DMS53 treated with DMSO at 0.1 percent for 48 hours (cell line): ENCODE measurements around the gene MACROD2.
"Not testable (repeated sequence)": the region's sequence is repeated elsewhere in the genome, so short reads cannot be mapped to it uniquely, and the experiment has no call there.

Experiments
- DNase-seq: peaks from one replicate; lab custom pipeline; 2025; ENCODE audit not compliant: unreplicated experiment; lab: John Stamatoyannopoulos, UW

The MACROD2 gene

GRCh38 chr20:15179781-15180180, 1184.5 kb downstream of the MACROD2 start:
- no peak for DNase-seq

GRCh38 chr20:15185322-15185721, 1190.0 kb downstream of the MACROD2 start:
- DNase-seq = no peak

- no peak for DNase-seq
Observed at GRCh38 chr20:15185913-15186312, 1190.6 kb downstream of the MACROD2 start.

- no peak for DNase-seq
Observed at GRCh38 chr20:15187612-15188011, 1192.3 kb downstream of the MACROD2 start.

- DNase-seq = no peak
Observed at GRCh38 chr20:15188415-15188814, 1193.1 kb downstream of the MACROD2 start.

GRCh38 chr20:15191082-15191723, 1195.9 kb downstream of the MACROD2 start:
- DNase-seq = no peak

GRCh38 chr20:15195378-15195777, 1200.1 kb downstream of the MACROD2 start:
- no peak for DNase-seq

GRCh38 chr20:15196547-15197255, 1201.4 kb downstream of the MACROD2 start:
- DNase-seq = peak; percentile 48

- DNase-seq = not testable (repeated sequence)
Observed at GRCh38 chr20:15198017-15198416, 1202.7 kb downstream of the MACROD2 start.

- no peak for DNase-seq
Observed at GRCh38 chr20:15199698-15200097, 1204.4 kb downstream of the MACROD2 start.

- DNase-seq = no peak
Observed at GRCh38 chr20:15200147-15200565, 1204.8 kb downstream of the MACROD2 start.

- no peak for DNase-seq
Observed at GRCh38 chr20:15201602-15202001, 1206.3 kb downstream of the MACROD2 start.

GRCh38 chr20:15204234-15204633, 1208.9 kb downstream of the MACROD2 start:
- no peak for DNase-seq

GRCh38 chr20:15205028-15205427, 1209.7 kb downstream of the MACROD2 start:
- no peak for DNase-seq

- no peak for DNase-seq
Observed at GRCh38 chr20:15205719-15206118, 1210.4 kb downstream of the MACROD2 start.

GRCh38 chr20:15209537-15209936, 1214.2 kb downstream of the MACROD2 start:
- no peak for DNase-seq

GRCh38 chr20:15214051-15214450, 1218.7 kb downstream of the MACROD2 start:
- no peak for DNase-seq

- no peak for DNase-seq
Observed at GRCh38 chr20:15220009-15220656, 1224.8 kb downstream of the MACROD2 start.

GRCh38 chr20:15220778-15221565, 1225.7 kb downstream of the MACROD2 start:
- no peak for DNase-seq

- DNase-seq = no peak
Observed at GRCh38 chr20:15222502-15223330, 1227.4 kb downstream of the MACROD2 start.
